Body of pancreas (tissue), 4 donors: ENCODE data around the gene C22orf42. TPM values are rescaled to one million over a fixed set of nuclear protein-coding genes. Genes with fewer than 3 reads are reported as not detected.
A peak's percentile ranks its signal among the peaks of the same experiment; 100 is the strongest.

Experiments
- ATAC-seq: fragments of 150-250 bp; one replicate; pipeline ENCODE4 v1.9.1; 2016
- DNase-seq, 4 donors: peaks; one replicate each; pipeline ENCODE4 v3.0.0-alpha.2; 2019
- H3K27ac ChIP-seq, 4 donors: fragments of 200-600 bp; sonication (generic); 1 replicate in 3 of 4; 2 replicates in 1 of 4; pipeline versions ENCODE4 v1.5.1 to v1.6.1; 2016 to 2019; ENCODE audit warnings: mild to moderate bottlenecking in 1 of 4, mixed read lengths in 1 of 4, moderate library complexity in 1 of 4
- H3K27me3 ChIP-seq, 2 donors: fragments of 200-600 bp; sonication (generic); one replicate each; pipeline ENCODE4 v1.6.0; 2016; ENCODE audit warnings: mild to moderate bottlenecking in 1 of 2
- H3K36me3 ChIP-seq, 2 donors: fragments of 200-600 bp; sonication (generic); replicated peaks in 1 of 2; 2 replicates each; pipeline ENCODE4 v1.5.1; 2016; ENCODE audit warnings: low read depth in 2 of 2; ENCODE audit not compliant: insufficient read depth in 1 of 2
- H3K4me1 ChIP-seq: fragments of 200-600 bp; sonication (generic); one replicate; pipeline ENCODE4 v1.6.0; 2016
- H3K4me3 ChIP-seq, 2 donors: fragments of 200-600 bp; sonication (generic); 1 replicate in 1 of 2; 2 replicates in 1 of 2; pipeline ENCODE4 v1.5.1; 2016 to 2019
- H3K9me3 ChIP-seq, 3 donors: fragments of 200-600 bp; sonication (generic); 1 replicate in 2 of 3; 2 replicates in 1 of 3; pipeline ENCODE4 v1.5.1; 2016
- CTCF ChIP-seq, 7 experiments: fragments of 450-650 bp in 4 of 7; fragments of 200-600 bp in 3 of 7; sonication (generic) in 3 of 7; IDR thresholded peaks; one replicate each; pipeline ENCODE4 v1.5.1; 2016 to 2019; ENCODE audit warnings: antibody characterized with exemption in 7 of 7
- POLR2A ChIP-seq, 3 donors: fragments of 450-650 bp; IDR thresholded peaks; one replicate each; pipeline ENCODE4 v1.6.1; 2016; ENCODE audit warnings: antibody characterized with exemption in 3 of 3, mild to moderate bottlenecking in 2 of 3
- WGBS, 2 donors: methylation state at CpG; one replicate each; pipeline ENCODE4 v1.1.5; 2017; 5-methylcytosine and 5-hydroxymethylcytosine counted together
- intact Hi-C: fragments of 100-400 bp; cut with DNase I; formaldehyde crosslinking; loops from one replicate; pipeline ENCODE4 v1.15.1; 2023
- total RNA-seq, 2 donors: library from RNA; depleted of rRNA; stranded (reverse); fragments of >200 nt; gene quantifications; one replicate each; pipeline ENCODE4 v1.1.0, GENCODE V29; 2016

Gene C22orf42
- total RNA-seq, 2 donors from 2014 or later = 1.6 to 4.0 TPM

- Histone ChIP-seq H3K9me3 (no peaks in the 10 kb centered on the region), H3K36me3 (no peaks in the 10 kb centered on the region), H3K27me3 (peaks cover 0 to 6% of the 10 kb centered on the region in 2 donors), H3K4me3 (no peak overlapping the region), H3K27ac (no peak overlapping the region), H3K4me1 (peaks cover 14% of the 10 kb centered on the region)
- intact Hi-C loops = loop anchor here (10.0 kb wide), 1 partner anchor 229 kb away; no protein-coding TSS in a partner anchor
- WGBS, 2 donors = 34 to 46% methylated on average over 23 to 52 of the region's 53 CpGs
- TF ChIP-seq POLR2A (IDR thresholded peaks at IDR 0.05) (no peak), CTCF (IDR thresholded peaks at IDR 0.05) (no peak)
- DNase-seq (no peak), ATAC-seq (no peak)
These were observed 44.3 kb upstream of the C22orf42 start for GRCh38 chr22:32203181-32204039.

- DNase-seq (peak; percentile 40 to 73 (median 68)), ATAC-seq (peak; percentile 59)
- no peaks in the 10 kb centered on the region for H3K9me3 ChIP-seq
- H3K27me3 ChIP-seq = peaks cover 0 to 6% of the 10 kb centered on the region in 2 donors
- H3K4me1 ChIP-seq = peaks cover 14% of the 10 kb centered on the region
- no peak overlapping the region for H3K27ac ChIP-seq
- WGBS, 2 donors = 6 to 9% methylated on average over 11 to 28 of the region's 29 CpGs
- H3K36me3 ChIP-seq = no peaks in the 10 kb centered on the region
- intact Hi-C loops = loop anchor here (10.0 kb wide), 1 partner anchor 228 kb away; no protein-coding TSS in a partner anchor
- TF ChIP-seq CTCF (IDR thresholded peaks at IDR 0.05) = peak; percentile 23 to 72 (median 55)
- TF ChIP-seq POLR2A (IDR thresholded peaks at IDR 0.05) = no peak
- no peak overlapping the region for H3K4me3 ChIP-seq
These were observed 43.6 kb upstream of the C22orf42 start for GRCh38 chr22:32202539-32203180.

GRCh38 chr22:32202161-32202538 is 43.0 kb upstream of the C22orf42 start:
- Histone ChIP-seq H3K9me3 (no peaks in the 10 kb centered on the region), H3K36me3 (no peaks in the 10 kb centered on the region), H3K4me1 (peaks cover 14% of the 10 kb centered on the region), H3K27ac (no peak overlapping the region), H3K4me3 (no peak overlapping the region), H3K27me3 (peaks cover 0 to 6% of the 10 kb centered on the region in 2 donors)
- no peak for DNase-seq
- WGBS, 2 donors = 18 to 26% methylated on average over 4 of the region's 4 CpGs
- TF ChIP-seq CTCF (IDR thresholded peaks at IDR 0.05) (no peak), POLR2A (IDR thresholded peaks at IDR 0.05) (no peak)
- intact Hi-C loops = loop anchor here (10.0 kb wide), 1 partner anchor 227 kb away; no protein-coding TSS in a partner anchor
- no peak for ATAC-seq

GRCh38 chr22:32200752-32201151 is 41.6 kb upstream of the C22orf42 start:
- Histone ChIP-seq H3K4me1 (peaks cover 14% of the 10 kb centered on the region), H3K27ac (no peak overlapping the region), H3K9me3 (no peaks in the 10 kb centered on the region), H3K36me3 (no peaks in the 10 kb centered on the region), H3K4me3 (no peak overlapping the region), H3K27me3 (peaks cover 0 to 6% of the 10 kb centered on the region in 2 donors)
- intact Hi-C loops = loop anchor here (10.0 kb wide), 1 partner anchor 226 kb away; no protein-coding TSS in a partner anchor
- DNase-seq (no peak), ATAC-seq (no peak)
- WGBS, 2 donors = 74 to 80% methylated on average over 10 of the region's 10 CpGs
- TF ChIP-seq POLR2A (IDR thresholded peaks at IDR 0.05) (no peak), CTCF (IDR thresholded peaks at IDR 0.05) (no peak)
